PC-3 (cell line): ENCODE results near the gene ERBB4. TPM values are rescaled to one million over a fixed set of nuclear protein-coding genes. Genes with fewer than 3 reads are reported as not detected.

ENCODE experiments used
- ATAC-seq: fragments of 200-7000 bp; cut with Tn5 transposase; 2 replicates; pipeline ENCODE4 v1.9.1; 2020; ENCODE audit warnings: mild to moderate bottlenecking, moderate library complexity
- BruUV-seq: library from RNA; stranded (reverse); fragments of 400-500 nt; replicated peaks from 2 replicates; lab custom pipeline; 2021; lab: Mats Ljungman, UMichigan
- CTCF ChIA-PET: fragments of 300-600 bp; sonication (Branson Sonifier 250); formaldehyde crosslinking; loops from one replicate; lab custom pipeline; 2022; ENCODE audit warnings: antibody characterized with exemption; lab: Charles Lee
- POLR2A ChIA-PET: fragments of 300-600 bp; sonication (Branson Sonifier 250); formaldehyde crosslinking; loops from one replicate; lab custom pipeline; 2022; ENCODE audit warnings: antibody characterized with exemption; ENCODE audit not compliant: unreplicated experiment; lab: Charles Lee
- DNase-seq: peaks from one replicate; pipeline ENCODE4 v3.0.0-alpha.2; 2015
- H2AFZ ChIP-seq: fragments of 300-600 bp; sonication (generic); 2 replicates; pipeline ENCODE4 v1.6.0; 2016; ENCODE audit warnings: antibody characterized with exemption, low read length
- H3F3A ChIP-seq: fragments of 300-600 bp; sonication (generic); one replicate; pipeline ENCODE4 v1.6.0; 2017; ENCODE audit warnings: antibody characterized with exemption, low read length, control low read depth, mild to moderate bottlenecking; ENCODE audit not compliant: unreplicated experiment
- H3K27ac ChIP-seq: fragments of 300-600 bp; sonication (generic); 2 replicates; pipeline ENCODE4 v1.5.1; 2016; ENCODE audit warnings: mild to moderate bottlenecking, low read length
- H3K27me3 ChIP-seq: fragments of 300-600 bp; sonication (generic); 2 replicates; pipeline ENCODE4 v1.6.1; 2016; ENCODE audit warnings: low read length, mixed read lengths
- H3K36me3 ChIP-seq: fragments of 300-600 bp; sonication (generic); 2 replicates; pipeline ENCODE4 v1.6.1; 2016; ENCODE audit warnings: low read depth, mixed run types, low read length, mixed read lengths
- H3K4me1 ChIP-seq: fragments of 300-600 bp; sonication (generic); 2 replicates; pipeline ENCODE4 v1.5.1; 2016; ENCODE audit warnings: low read length; ENCODE audit not compliant: insufficient read depth
- H3K4me2 ChIP-seq: fragments of 300-600 bp; sonication (generic); 2 replicates; pipeline ENCODE4 v1.6.0; 2016; ENCODE audit warnings: low read length
- H3K4me3 ChIP-seq: fragments of 300-600 bp; sonication (generic); 2 replicates; pipeline ENCODE4 v1.5.1; 2016; ENCODE audit warnings: mild to moderate bottlenecking, low read length, mixed read lengths
- H3K79me2 ChIP-seq: fragments of 300-600 bp; sonication (generic); 2 replicates; pipeline ENCODE4 v1.6.1; 2017; ENCODE audit warnings: low read length, mixed read lengths
- H3K9ac ChIP-seq: fragments of 300-600 bp; sonication (generic); 2 replicates; pipeline ENCODE4 v1.6.0; 2016; ENCODE audit warnings: mild to moderate bottlenecking, low read length
- H3K9me2 ChIP-seq: fragments of 300-600 bp; sonication (generic); replicated peaks from 2 replicates; pipeline ENCODE4 v1.6.1; 2016; ENCODE audit warnings: mixed run types, low read length, mixed read lengths
- H3K9me3 ChIP-seq: fragments of 300-600 bp; sonication (generic); 2 replicates; pipeline ENCODE4 v1.6.1; 2016; ENCODE audit warnings: low read length, mixed read lengths
- H4K20me1 ChIP-seq: fragments of 300-600 bp; sonication (generic); 2 replicates; pipeline ENCODE4 v1.6.1; 2016; ENCODE audit warnings: low read length, mixed read lengths
- EZH2 ChIP-seq: fragments of 300-600 bp; sonication (generic); IDR thresholded peaks from one replicate; pipeline ENCODE4 v1.6.1; 2017; ENCODE audit warnings: antibody characterized with exemption, mild to moderate bottlenecking, low read length; ENCODE audit not compliant: unreplicated experiment
- EZH2phosphoT487 ChIP-seq: fragments of 300-600 bp; sonication (generic); IDR thresholded peaks from 2 replicates; pipeline ENCODE4 v1.6.1; 2018; ENCODE audit warnings: mild to moderate bottlenecking, antibody characterized with exemption, low read length, borderline replicate concordance
- intact Hi-C: fragments of 100-400 bp; cut with micrococcal nuclease; formaldehyde crosslinking; loops from 2 replicates; pipeline ENCODE4 v1.9.0; 2023
- microRNA-seq: library from miRNA; unstranded; fragments of <30 nt; microRNA quantifications from one replicate; pipeline ENCODE4 v1.1.0, GENCODE V29; 2020; ENCODE audit not compliant: unreplicated experiment
- total RNA-seq: library from RNA; depleted of rRNA; stranded (reverse); fragments of >200 nt; gene quantifications from 2 replicates; pipeline ENCODE4 v1.2.3, GENCODE V29; 2014
- TF ChIP-seq, protein P1 (sequence below): fragments of 300-600 bp; sonication (generic); conservative IDR thresholded peaks from 2 replicates; pipeline ENCODE4 v1.5.1; 2017; ENCODE audit warnings: antibody characterized with exemption, low read depth, mild to moderate bottlenecking, low read length

Gene ERBB4
- total RNA-seq, 1 experiment from 2014 or later: under 0.01 TPM

DNA sequence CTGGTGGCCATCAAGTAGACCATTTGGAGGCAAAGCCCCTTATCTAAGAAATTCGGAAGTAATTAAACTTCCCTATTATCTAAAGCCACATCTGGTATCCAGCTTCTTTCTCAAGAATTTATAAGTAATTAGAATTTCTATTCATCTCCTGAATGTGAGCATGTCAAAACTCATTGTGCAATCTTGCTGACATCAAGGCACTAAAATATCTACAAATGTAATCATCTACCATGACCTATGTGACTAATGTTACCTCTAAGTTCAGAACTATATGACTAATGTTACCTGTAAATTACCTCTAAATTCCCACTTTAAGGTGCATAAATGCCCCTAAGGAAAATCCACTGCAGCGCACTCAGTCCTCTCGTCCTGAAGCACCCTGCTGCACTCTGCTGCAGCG is 1209.2 kb downstream of the ERBB4 start:
- no peaks in the 10 kb centered on the region for H3K79me2 ChIP-seq
- TF ChIP-seq, protein P1, sequence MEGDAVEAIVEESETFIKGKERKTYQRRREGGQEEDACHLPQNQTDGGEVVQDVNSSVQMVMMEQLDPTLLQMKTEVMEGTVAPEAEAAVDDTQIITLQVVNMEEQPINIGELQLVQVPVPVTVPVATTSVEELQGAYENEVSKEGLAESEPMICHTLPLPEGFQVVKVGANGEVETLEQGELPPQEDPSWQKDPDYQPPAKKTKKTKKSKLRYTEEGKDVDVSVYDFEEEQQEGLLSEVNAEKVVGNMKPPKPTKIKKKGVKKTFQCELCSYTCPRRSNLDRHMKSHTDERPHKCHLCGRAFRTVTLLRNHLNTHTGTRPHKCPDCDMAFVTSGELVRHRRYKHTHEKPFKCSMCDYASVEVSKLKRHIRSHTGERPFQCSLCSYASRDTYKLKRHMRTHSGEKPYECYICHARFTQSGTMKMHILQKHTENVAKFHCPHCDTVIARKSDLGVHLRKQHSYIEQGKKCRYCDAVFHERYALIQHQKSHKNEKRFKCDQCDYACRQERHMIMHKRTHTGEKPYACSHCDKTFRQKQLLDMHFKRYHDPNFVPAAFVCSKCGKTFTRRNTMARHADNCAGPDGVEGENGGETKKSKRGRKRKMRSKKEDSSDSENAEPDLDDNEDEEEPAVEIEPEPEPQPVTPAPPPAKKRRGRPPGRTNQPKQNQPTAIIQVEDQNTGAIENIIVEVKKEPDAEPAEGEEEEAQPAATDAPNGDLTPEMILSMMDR: no peak
- TF ChIP-seq EZH2phosphoT487 (no peak), EZH2 (no peak)
- no peak for ATAC-seq
- ChIA-PET POLR2A (no interaction called here), CTCF (no interaction called here)
- H2AFZ ChIP-seq: no peak overlapping the region
- no peak overlapping the region for H3K9ac ChIP-seq
- intact Hi-C loops: no loop called here
- no peak overlapping the region for H3K4me3 ChIP-seq
- no peaks in the 10 kb centered on the region for H3K9me3 ChIP-seq
- no peaks in the 10 kb centered on the region for H3K36me3 ChIP-seq
- H3K27me3 ChIP-seq: no peaks in the 10 kb centered on the region
- no peak overlapping the region for H3K27ac ChIP-seq
- no peaks in the 10 kb centered on the region for H3K4me1 ChIP-seq
- H3K9me2 ChIP-seq: no peaks in the 10 kb centered on the region
- H3K4me2 ChIP-seq: no peak overlapping the region
- DNase-seq: peak; percentile 49
- no peaks in the 10 kb centered on the region for H3F3A ChIP-seq
- H4K20me1 ChIP-seq: no peaks in the 10 kb centered on the region
- BruUV-seq: no TSS peak

DNA sequence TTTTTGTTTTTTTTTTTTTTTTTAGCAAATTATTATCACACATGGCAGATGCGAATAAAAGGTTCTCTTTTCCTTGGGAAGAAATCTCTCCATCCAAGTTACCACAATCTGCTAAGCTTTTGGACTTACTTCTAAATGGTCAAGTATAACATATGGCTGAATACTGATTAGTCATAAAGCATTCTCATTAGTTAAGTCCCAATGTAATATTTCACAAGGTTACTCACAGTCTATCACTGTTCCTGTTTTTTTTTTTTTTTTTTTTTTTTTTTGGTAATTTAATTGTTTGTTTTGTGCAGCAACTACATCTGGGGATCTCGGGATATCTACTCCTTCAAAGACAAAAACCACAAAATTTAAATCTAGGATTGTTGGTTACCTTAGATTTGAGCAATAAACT is 1210.5 kb downstream of the ERBB4 start:
- TF ChIP-seq, protein P1: no peak
- TF ChIP-seq EZH2phosphoT487 (no peak), EZH2 (no peak)
- CTCF ChIA-PET: no interaction called here
- H3K79me2 ChIP-seq: no peaks in the 10 kb centered on the region
- no peak for ATAC-seq
- H3K27ac ChIP-seq: no peak overlapping the region
- no peaks in the 10 kb centered on the region for H3K9me3 ChIP-seq
- H3K9ac ChIP-seq: no peak overlapping the region
- H3K4me2 ChIP-seq: no peak overlapping the region
- no peaks in the 10 kb centered on the region for H3K4me1 ChIP-seq
- no peaks in the 10 kb centered on the region for H3K36me3 ChIP-seq
- no peaks in the 10 kb centered on the region for H3F3A ChIP-seq
- H3K9me2 ChIP-seq: no peaks in the 10 kb centered on the region
- no peaks in the 10 kb centered on the region for H3K27me3 ChIP-seq
- POLR2A ChIA-PET: no interaction called here
- no peak for DNase-seq
- H4K20me1 ChIP-seq: no peaks in the 10 kb centered on the region
- H3K4me3 ChIP-seq: no peak overlapping the region
- BruUV-seq: no TSS peak
- intact Hi-C loops: no loop called here
- no peak overlapping the region for H2AFZ ChIP-seq

Small RNAs within 50 kb of the gene (microRNA-seq; reads per million reads assigned to microRNA genes)
- gene MIR548F2: not detected
